K562 (cell line): Measurements from ENCODE around the gene SNIP1. TPM values are rescaled to one million over a fixed set of nuclear protein-coding genes. Genes with fewer than 3 reads are reported as not detected.
A peak's percentile ranks its signal among the peaks of the same experiment; 100 is the strongest.

Experiments
- CBFA2T2 ChIP-seq: fragments of 450-650 bp; conservative IDR thresholded peaks from 2 replicates; pipeline ENCODE4 v1.6.1; 2017; ENCODE audit warnings: mild to moderate bottlenecking
- CUX1 ChIP-seq: fragments of 200-800 bp; sonication (Bioruptor generic); IDR thresholded peaks from 2 replicates; pipeline ENCODE4 v1.6.1; 2016; ENCODE audit warnings: missing genetic modification characterization, missing compliant biosample characterization
- E2F1 ChIP-seq: sonication (generic); formaldehyde crosslinking; IDR thresholded peaks from 2 replicates; pipeline ENCODE4 v1.8.1; 2023; ENCODE audit warnings: mild to moderate bottlenecking, missing genetic modification reagents, moderate library complexity
- GTF2E2 ChIP-seq: fragments of 200-800 bp; sonication (Bioruptor generic); IDR thresholded peaks from 2 replicates; pipeline ENCODE4 v1.6.1; 2016; ENCODE audit warnings: missing genetic modification characterization, missing compliant biosample characterization
- KLF1 ChIP-seq: fragments of 450-650 bp; IDR thresholded peaks from 2 replicates; pipeline ENCODE4 v1.6.1; 2016; ENCODE audit warnings: missing genetic modification characterization, missing compliant biosample characterization
- MXI1 ChIP-seq: IDR thresholded peaks from 2 replicates; pipeline ENCODE4 v1.6.1; 2011; ENCODE audit warnings: low read depth, mild to moderate bottlenecking, improper control_type of control experiment, low read length
- POLR2H ChIP-seq: IDR thresholded peaks from 2 replicates; pipeline ENCODE4 v1.6.1; 2016; ENCODE audit warnings: missing genetic modification characterization, low read depth, mild to moderate bottlenecking, control low read depth, missing compliant biosample characterization, moderate library complexity
- RBM25 ChIP-seq: fragments of 200-400 bp; formaldehyde crosslinking; IDR thresholded peaks from 2 replicates; pipeline ENCODE4 v1.6.1; 2018; ENCODE audit warnings: low read length, low read depth, moderate library complexity; ENCODE audit not compliant: severe bottlenecking
- SIRT6 ChIP-seq: IDR thresholded peaks from one replicate; pipeline ENCODE4 v1.6.1; 2012; ENCODE audit warnings: low read depth, mild to moderate bottlenecking, control low read depth, inconsistent platforms, low read length, moderate library complexity
- SMAD1 ChIP-seq: fragments of 150-350 bp; IDR thresholded peaks from 2 replicates; pipeline ENCODE4 v1.6.1; 2014; ENCODE audit warnings: low read length, low read depth; ENCODE audit not compliant: partially characterized antibody
- SUPT5H ChIP-seq: fragments of 450-650 bp; IDR thresholded peaks from 2 replicates; pipeline ENCODE4 v1.6.1; 2016
- ZBTB9 ChIP-seq: fragments of 450-650 bp; formaldehyde crosslinking; IDR thresholded peaks from 2 replicates; pipeline ENCODE4 v1.4.0; 2020; ENCODE audit warnings: mild to moderate bottlenecking, moderate library complexity
- ZNF280A ChIP-seq: fragments of 450-650 bp; IDR thresholded peaks from 2 replicates; pipeline ENCODE4 v1.6.1; 2018; ENCODE audit warnings: mild to moderate bottlenecking, low read depth; ENCODE audit not compliant: partially characterized antibody
- polyA plus RNA-seq, 8 experiments: library from polyadenylated mRNA; depleted of rRNA in 4 of 8; stranded (reverse) in 5 of 8; unstranded in 3 of 8; fragments of >200 nt; fragmentation: Nextera tagmentation in 2 of 8; fragmentation: Illumina TruSeq in 1 of 8; extraction: Ambion mirVana in 2 of 8; extraction: Trizol in 1 of 8; gene quantifications; 2 replicates each; pipeline versions ENCODE4 v1.2.1 to v1.2.3, GENCODE V29; 2011 to 2014; ENCODE audit warnings: inconsistent platforms in 1 of 8, missing spikeins in 1 of 8
- total RNA-seq, 7 experiments: library from RNA; depleted of rRNA in 6 of 7; stranded (reverse); fragments of >200 nt in 6 of 7; fragmentation: Illumina TruSeq in 2 of 7; extraction: Trizol in 2 of 7; gene quantifications; 2 replicates each; pipeline versions ENCODE4 v1.2.1 to v1.2.3, GENCODE V29; 2011 to 2021; ENCODE audit warnings: low replicate concordance in 1 of 7

Gene SNIP1
- total and polyA plus RNA-seq, 9 of the 15 experiments (the other 6 are each of a cell fraction or from before 2014, with no cell fraction given), result 2.9 to 25.9 (median 14.6) TPM

- no peak for TF ChIP-seq CUX1 (CRISPR knock-in tag)
- TF ChIP-seq E2F1 (CRISPR knock-in tag), result peak; percentile 98
- TF ChIP-seq GTF2E2 (tag), result peak; percentile 75; the same call in 1 of the 2 replicates
- TF ChIP-seq SMAD1, result peak; percentile 53
- TF ChIP-seq RBM25, result peak; percentile 81
- peak; percentile 93 for TF ChIP-seq SUPT5H
- peak; percentile 86 for TF ChIP-seq CBFA2T2
- peak; percentile 83 for TF ChIP-seq ZNF280A
- TF ChIP-seq MXI1, result no peak
- peak; percentile 90 for TF ChIP-seq KLF1
- TF ChIP-seq SIRT6, result no peak
- TF ChIP-seq POLR2H (tag), result peak; percentile 74
- 0 out of 2 replicates have a peak, but pooled peaks have one; percentile 59 for TF ChIP-seq ZBTB9 (CRISPR knock-in tag)
Measured at GRCh38 chr1:37553927-37554808, at the start of gene SNIP1 (continued).
